Prostate gland (tissue), 2 donors: Measurements from ENCODE around the gene GPD1. TPM values are rescaled to one million over a fixed set of nuclear protein-coding genes. Genes with fewer than 3 reads are reported as not detected.

Experiments
- DNase-seq: peaks from one replicate; pipeline ENCODE4 v3.0.0-alpha.2; 2019; ENCODE audit warnings: low spot score
- H3K27ac ChIP-seq, 2 donors: fragments of 200-600 bp; sonication (generic); 2 replicates each; pipeline ENCODE4 v1.5.1; 2017 to 2019
- H3K27me3 ChIP-seq: fragments of 200-600 bp; sonication (generic); replicated peaks from 2 replicates; pipeline ENCODE4 v1.5.1; 2019; ENCODE audit not compliant: insufficient read depth
- H3K36me3 ChIP-seq, 2 donors: fragments of 200-600 bp; sonication (generic); 1 replicate in 1 of 2; 2 replicates in 1 of 2; pipeline versions ENCODE4 v1.5.1 to v1.8.1; 2017 to 2019
- H3K4me1 ChIP-seq: fragments of 200-600 bp; sonication (generic); replicated peaks from 2 replicates; pipeline ENCODE4 v1.5.1; 2019
- H3K4me3 ChIP-seq, 2 donors: fragments of 200-600 bp; sonication (generic); 2 replicates each; pipeline ENCODE4 v1.5.1; 2017 to 2019
- H3K9me3 ChIP-seq: fragments of 200-600 bp; sonication (generic); 2 replicates; pipeline ENCODE4 v1.5.1; 2017
- CTCF ChIP-seq, 4 experiments: fragments of 200-600 bp in 2 of 4; fragments of 450-650 bp in 2 of 4; sonication (generic) in 2 of 4; IDR thresholded peaks; 1 replicate in 3 of 4; 2 replicates in 1 of 4; pipeline ENCODE4 v1.5.1; 2016 to 2019; ENCODE audit warnings: antibody characterized with exemption in 4 of 4, mild to moderate bottlenecking in 2 of 4, moderate library complexity in 2 of 4
- POLR2A ChIP-seq: fragments of 450-650 bp; IDR thresholded peaks from one replicate; pipeline ENCODE4 v1.6.1; 2016; ENCODE audit warnings: antibody characterized with exemption, mild to moderate bottlenecking
- POLR2AphosphoS5 ChIP-seq: sonication (generic); formaldehyde crosslinking; IDR thresholded peaks from one replicate; pipeline ENCODE4 v1.6.1; 2017; ENCODE audit warnings: antibody characterized with exemption
- WGBS: methylation state at CpG from one replicate; pipeline ENCODE4 v1.1.5; 2018; 5-methylcytosine and 5-hydroxymethylcytosine counted together
- intact Hi-C: fragments of 100-400 bp; cut with DNase I; formaldehyde crosslinking; loops from one replicate; pipeline ENCODE4 v1.14.2; 2022
- total RNA-seq, 2 donors: library from RNA; depleted of rRNA; stranded (reverse); fragments of >200 nt; gene quantifications; one replicate each; pipeline ENCODE4 v1.1.0, GENCODE V29; 2016

Gene GPD1
- total RNA-seq, 2 donors from 2014 or later, result 0.27 to 3.4 TPM

DNA sequence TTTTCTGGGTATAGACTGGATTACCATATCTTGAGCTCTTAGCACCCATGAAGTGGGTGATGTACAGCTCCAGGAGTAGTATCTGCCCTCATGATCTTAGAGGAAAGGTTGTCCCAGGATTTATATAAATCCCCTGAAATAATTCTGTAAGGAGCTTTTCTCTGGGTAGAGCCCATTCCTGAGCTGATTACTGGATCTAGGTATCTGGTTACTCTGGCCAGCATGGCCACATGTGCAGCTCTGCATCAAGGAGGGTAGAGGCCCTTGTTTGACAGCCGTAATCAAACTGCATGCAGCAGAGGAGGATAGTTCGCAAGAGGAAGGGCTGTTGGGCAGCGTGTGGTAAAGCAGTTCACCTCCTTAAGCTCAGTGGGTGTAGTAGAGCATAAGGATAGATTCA lies 16.7 kb downstream of the GPD1 start:
- intact Hi-C loops, result no loop called here
- Histone ChIP-seq H3K4me3 (no peak overlapping the region), H3K9me3 (no peaks in the 10 kb centered on the region), H3K27me3 (no peaks in the 10 kb centered on the region), H3K36me3 (no peaks in the 10 kb centered on the region), H3K27ac (no peak overlapping the region), H3K4me1 (no peaks in the 10 kb centered on the region)
- WGBS, result 79% methylated on average over 3 of the region's 3 CpGs
- DNase-seq, result no peak
- TF ChIP-seq CTCF (IDR thresholded peaks at IDR 0.05) (no peak), POLR2AphosphoS5 (no peak), POLR2A (no peak)

DNA sequence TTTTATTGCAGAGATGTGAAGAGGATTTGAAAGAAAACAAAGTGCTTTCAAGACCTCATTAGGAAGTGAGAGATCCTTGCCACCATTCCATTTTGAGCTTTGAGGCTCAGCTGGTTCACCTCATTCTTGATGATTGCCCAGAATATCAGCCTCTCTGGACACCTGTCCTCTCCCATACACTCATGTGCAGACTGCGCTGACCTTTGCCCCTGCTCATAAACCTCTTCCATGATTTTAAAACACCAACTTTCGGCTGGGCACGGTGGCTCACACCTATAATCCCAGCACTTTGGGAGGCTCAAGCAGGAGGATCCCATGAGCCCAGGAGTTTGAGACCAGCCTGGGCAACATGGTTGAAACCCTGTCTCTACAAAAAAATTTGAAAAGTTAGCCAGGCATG lies 17.1 kb downstream of the GPD1 start:
- Histone ChIP-seq H3K9me3 (no peaks in the 10 kb centered on the region), H3K4me1 (no peaks in the 10 kb centered on the region), H3K27ac (no peak overlapping the region), H3K4me3 (no peak overlapping the region), H3K36me3 (no peaks in the 10 kb centered on the region), H3K27me3 (no peaks in the 10 kb centered on the region)
- intact Hi-C loops, result no loop called here
- TF ChIP-seq CTCF (IDR thresholded peaks at IDR 0.05) (no peak), POLR2A (no peak), POLR2AphosphoS5 (no peak)
- 97% methylated on average over 3 of the region's 3 CpGs for WGBS
- DNase-seq, result no peak

GRCh38 chr12:50121641-50122040 lies 17.8 kb downstream of the GPD1 start:
- H3K4me3 ChIP-seq, result no peak overlapping the region
- WGBS, result 86% methylated on average over 5 of the region's 5 CpGs
- TF ChIP-seq POLR2AphosphoS5 (no peak), POLR2A (no peak), CTCF (IDR thresholded peaks at IDR 0.05) (no peak)
- no peaks in the 10 kb centered on the region for H3K27me3 ChIP-seq
- no peaks in the 10 kb centered on the region for H3K9me3 ChIP-seq
- no peak for DNase-seq
- H3K27ac ChIP-seq, result no peak overlapping the region
- intact Hi-C loops, result no loop called here
- no peaks in the 10 kb centered on the region for H3K4me1 ChIP-seq
- H3K36me3 ChIP-seq, result no peaks in the 10 kb centered on the region

GRCh38 chr12:50123203-50123602 lies 19.4 kb downstream of the GPD1 start:
- TF ChIP-seq CTCF (IDR thresholded peaks at IDR 0.05), result no peak
- TF ChIP-seq POLR2AphosphoS5, result no peak
- no peak for TF ChIP-seq POLR2A
- no peaks in the 10 kb centered on the region for H3K36me3 ChIP-seq
- H3K4me1 ChIP-seq, result no peaks in the 10 kb centered on the region
- no peaks in the 10 kb centered on the region for H3K27me3 ChIP-seq
- DNase-seq, result no peak
- intact Hi-C loops, result no loop called here
- 86% methylated on average over 2 of the region's 2 CpGs for WGBS
- H3K27ac ChIP-seq, result no peak overlapping the region
- no peak overlapping the region for H3K4me3 ChIP-seq
- H3K9me3 ChIP-seq, result no peaks in the 10 kb centered on the region

- Histone ChIP-seq H3K36me3 (no peaks in the 10 kb centered on the region), H3K27ac (no peak overlapping the region), H3K9me3 (no peaks in the 10 kb centered on the region), H3K4me1 (no peaks in the 10 kb centered on the region), H3K4me3 (no peak overlapping the region), H3K27me3 (no peaks in the 10 kb centered on the region)
- TF ChIP-seq POLR2A (no peak), POLR2AphosphoS5 (no peak), CTCF (IDR thresholded peaks at IDR 0.05) (no peak)
- WGBS, result 53% methylated on average over 2 of the region's 2 CpGs
- no peak for DNase-seq
- intact Hi-C loops, result no loop called here
Observed at GRCh38 chr12:50127546-50127945, 23.7 kb downstream of the GPD1 start.
